Common myeloid progenitor, CD34-positive (primary cell): ENCODE data around the gene PRR35.

ENCODE experiments used
- CTCF ChIA-PET: fragments of 350-600 bp; sonication (Branson Sonifier 250); formaldehyde crosslinking; loops from one replicate; lab custom pipeline; 2021; ENCODE audit warnings: antibody characterized with exemption; lab: Charles Lee
- POLR2A ChIA-PET: fragments of 350-600 bp; sonication (Branson Sonifier 250); formaldehyde crosslinking; loops from one replicate; lab custom pipeline; 2021; ENCODE audit warnings: antibody characterized with exemption; lab: Charles Lee
- DNase-seq, 3 donors: peaks; one replicate each; pipeline versions ENCODE4 v3.0.0 to v3.0.0-alpha.2; 2013
- H3K27ac ChIP-seq, 2 experiments: 1 replicate in 1 of 2; 2 replicates in 1 of 2; pipeline ENCODE4 v1.7.0; 2013; ENCODE audit warnings: inconsistent platforms in 2 of 2, low read length in 2 of 2, mild to moderate bottlenecking in 2 of 2, low read depth in 1 of 2, moderate library complexity in 1 of 2; ENCODE audit not compliant: severe bottlenecking in 2 of 2, insufficient read depth in 1 of 2, poor library complexity in 1 of 2
- H3K27me3 ChIP-seq, 5 experiments: replicated peaks in 2 of 5; 1 replicate in 3 of 5; 2 replicates in 2 of 5; pipeline versions ENCODE4 v1.6.1 to v1.7.0; 2013; ENCODE audit warnings: low read length in 4 of 5, mild to moderate bottlenecking in 2 of 5, moderate library complexity in 2 of 5, inconsistent platforms in 1 of 5; ENCODE audit not compliant: insufficient read depth in 5 of 5, control insufficient read depth in 4 of 5
- H3K36me3 ChIP-seq, 4 experiments: 1 replicate in 2 of 4; 2 replicates in 2 of 4; pipeline versions ENCODE4 v1.6.1 to v1.7.0; 2013; ENCODE audit warnings: low read length in 3 of 4, control low read depth in 1 of 4, mild to moderate bottlenecking in 1 of 4; ENCODE audit not compliant: control insufficient read depth in 4 of 4, insufficient read depth in 4 of 4
- H3K4me1 ChIP-seq, 4 experiments: 1 replicate in 3 of 4; 2 replicates in 1 of 4; pipeline versions ENCODE4 v1.6.1 to v1.7.1; 2013; ENCODE audit warnings: low read length in 3 of 4, mild to moderate bottlenecking in 3 of 4, control low read depth in 1 of 4, inconsistent platforms in 1 of 4, moderate library complexity in 1 of 4; ENCODE audit not compliant: control insufficient read depth in 4 of 4, insufficient read depth in 4 of 4; ENCODE audit errors: control extremely low read depth in 1 of 4
- H3K4me3 ChIP-seq, 7 experiments: 1 replicate in 4 of 7; 2 replicates in 3 of 7; pipeline versions ENCODE4 v1.5.1 to v1.7.0; 2013; ENCODE audit warnings: mild to moderate bottlenecking in 7 of 7, low read length in 6 of 7, moderate library complexity in 6 of 7, inconsistent platforms in 2 of 7, low read depth in 2 of 7, control low read depth in 1 of 7; ENCODE audit not compliant: insufficient read depth in 4 of 7, control insufficient read depth in 1 of 7; ENCODE audit errors: extremely low read depth in 1 of 7
- H3K9me3 ChIP-seq, 5 experiments: 1 replicate in 4 of 5; 2 replicates in 1 of 5; pipeline versions ENCODE4 v1.6.1 to v1.7.1; 2013; ENCODE audit warnings: low read length in 4 of 5, mild to moderate bottlenecking in 2 of 5, inconsistent platforms in 1 of 5, low read depth in 1 of 5, moderate library complexity in 1 of 5; ENCODE audit not compliant: control insufficient read depth in 4 of 5, insufficient read depth in 2 of 5; ENCODE audit errors: control extremely low read depth in 1 of 5
- WGBS: methylation state at CpG from one replicate; pipeline ENCODE4 v1.1.5; 2013; ENCODE audit not compliant: insufficient coverage; 5-methylcytosine and 5-hydroxymethylcytosine counted together

Gene PRR35

GRCh38 chr16:557463-558297 is 2.5 kb upstream of the PRR35 start:
- POLR2A ChIA-PET = interaction anchor here (0.5 to 1.2 kb wide), 2 partner anchors 9 to 14 kb away, joined by 3 to 7 read pairs; no protein-coding TSS in a partner anchor
- H3K9me3 ChIP-seq = no peaks in the 10 kb centered on the region
- CTCF ChIA-PET = interaction anchor here (1.5 kb wide), 1 partner anchor 15 kb away, joined by 6 read pairs; no protein-coding TSS in a partner anchor
- no peak overlapping the region for H3K4me3 ChIP-seq
- 69% methylated on average over 19 of the region's 23 CpGs for WGBS
- H3K27ac ChIP-seq = no peak overlapping the region
- peaks cover 0 to 10% (median 2%) of the 10 kb centered on the region in 4 experiments for H3K36me3 ChIP-seq
- H3K4me1 ChIP-seq = peaks cover 0 to 25% (median 15%) of the 10 kb centered on the region in 4 experiments
- peaks cover 0 to 43% (median 9%) of the 10 kb centered on the region in 5 experiments for H3K27me3 ChIP-seq
- DNase-seq = peak in 2 of 3 donors; percentile 74 to 80

DNA sequence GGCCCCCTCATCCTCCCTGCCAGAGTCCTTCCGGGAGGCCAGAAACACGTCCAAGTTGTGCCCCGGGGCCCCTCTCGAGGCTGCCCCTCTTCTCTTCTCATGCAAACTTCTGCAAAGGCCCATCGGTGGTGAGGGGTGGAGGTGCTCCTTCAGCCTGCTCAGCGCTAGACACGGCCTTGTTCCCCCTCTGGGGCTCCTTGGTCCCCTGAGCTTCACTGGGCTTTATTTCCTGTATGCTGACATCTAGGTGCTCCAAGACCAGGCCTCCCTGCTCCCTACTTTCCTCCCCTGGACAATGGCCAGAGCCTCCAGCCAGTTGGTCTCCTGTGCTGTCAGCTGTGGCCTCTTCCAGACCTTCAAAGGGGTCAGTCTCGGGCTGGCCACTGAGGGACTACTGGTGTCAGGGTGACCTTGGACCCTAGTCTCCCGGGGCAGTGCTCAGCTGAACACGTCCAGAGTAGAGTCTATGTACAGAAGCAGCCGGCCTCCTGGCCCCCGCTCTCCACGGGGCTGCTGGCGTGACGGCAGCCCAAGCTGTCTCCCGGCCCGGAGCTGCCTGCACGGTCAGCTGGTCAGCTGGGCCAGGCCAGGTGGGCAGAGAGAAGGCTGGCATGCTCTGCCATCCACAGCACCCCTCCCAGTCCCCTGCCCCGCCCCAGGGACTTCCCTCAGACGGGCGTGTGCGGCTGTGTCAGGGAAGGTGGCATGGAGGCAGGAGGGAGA is 1.7 kb upstream of the PRR35 start:
- Histone ChIP-seq H3K27me3 (peaks cover 0 to 44% (median 9%) of the 10 kb centered on the region in 5 experiments), H3K9me3 (no peaks in the 10 kb centered on the region), H3K4me3 (no peak overlapping the region), H3K4me1 (peaks cover 0 to 25% (median 15%) of the 10 kb centered on the region in 4 experiments), H3K36me3 (peaks cover 0 to 6% (median 1%) of the 10 kb centered on the region in 4 experiments), H3K27ac (no peak overlapping the region)
- DNase-seq = no peak
- CTCF ChIA-PET = interaction anchor here (1.5 kb wide), 1 partner anchor 14 kb away, joined by 6 read pairs; no protein-coding TSS in a partner anchor
- 61% methylated on average over 20 of the region's 22 CpGs for WGBS
- POLR2A ChIA-PET = interaction anchor here (0.5 to 1.2 kb wide), 2 partner anchors 10 to 13 kb away, joined by 3 to 7 read pairs; no protein-coding TSS in a partner anchor

DNA sequence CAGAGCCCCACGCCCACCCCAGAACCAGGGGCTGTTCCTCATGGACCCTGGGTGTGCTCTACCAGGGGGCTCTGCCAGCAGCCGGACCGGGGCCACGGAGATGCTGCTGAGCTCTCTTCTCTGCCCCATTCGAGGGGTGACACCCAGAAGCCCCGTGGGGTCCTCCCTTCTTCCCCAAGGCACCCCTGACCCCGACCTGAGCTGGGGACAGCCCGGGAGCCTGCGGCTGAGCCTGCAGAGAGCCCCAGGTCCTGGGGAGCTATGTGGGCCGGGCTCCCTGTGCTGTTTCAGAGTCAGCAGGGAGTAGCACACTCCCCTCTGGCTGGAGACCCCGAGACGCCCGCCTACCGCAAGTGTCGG is 1.2 kb upstream of the PRR35 start:
- Histone ChIP-seq H3K27me3 (peaks cover 0 to 44% (median 9%) of the 10 kb centered on the region in 5 experiments), H3K4me3 (no peak overlapping the region)
- WGBS = 96% methylated on average over 10 of the region's 15 CpGs

DNA sequence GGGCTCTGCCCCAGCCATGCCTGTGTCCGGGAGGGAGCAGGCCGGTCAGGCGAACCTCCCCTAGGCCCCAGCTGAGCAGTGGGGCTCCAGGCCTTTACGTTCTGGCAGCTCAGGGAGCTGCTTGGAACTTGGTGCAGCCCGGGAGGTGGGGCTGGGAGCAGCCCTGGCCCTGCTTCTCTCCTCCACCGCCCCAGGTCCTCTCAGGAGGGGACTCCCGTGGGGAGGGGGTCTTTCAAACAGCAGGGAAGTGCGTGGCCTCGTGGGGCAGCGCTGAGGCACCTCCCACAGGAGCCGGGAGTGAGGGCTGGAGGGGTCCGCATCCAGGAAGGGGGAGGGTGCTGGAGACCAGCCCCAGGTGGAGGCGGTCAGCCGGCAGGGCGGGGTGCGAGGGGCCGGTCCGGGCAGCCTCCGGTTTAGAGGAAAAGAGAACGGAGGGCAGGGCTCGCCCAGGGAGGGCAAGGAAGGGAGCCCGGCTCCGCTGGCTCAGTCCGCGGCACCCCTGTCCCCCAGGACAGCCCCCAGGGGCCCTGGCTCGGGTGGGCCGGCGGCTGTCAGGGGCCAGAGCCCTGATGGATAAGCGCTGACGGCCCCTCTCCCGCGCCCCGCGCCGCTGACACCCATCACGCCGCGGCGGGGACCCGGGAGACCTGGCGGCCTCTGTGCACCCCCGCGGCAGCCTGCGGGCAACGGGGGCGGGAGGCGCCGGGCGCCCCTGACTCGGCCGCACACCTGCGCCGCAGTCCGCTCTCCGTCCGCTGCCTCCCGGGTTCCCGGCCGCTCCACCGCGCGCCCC is 587 bp upstream of the PRR35 start:
- DNase-seq = no peak
- peaks cover 0 to 25% (median 15%) of the 10 kb centered on the region in 4 experiments for H3K4me1 ChIP-seq
- H3K4me3 ChIP-seq = peak overlapping the region in 1 of 7 experiments; percentile 11
- no peaks in the 10 kb centered on the region for H3K9me3 ChIP-seq
- H3K36me3 ChIP-seq = no peaks in the 10 kb centered on the region
- ChIA-PET CTCF (no interaction called here), POLR2A (no interaction called here)
- 18% methylated on average over 39 of the region's 62 CpGs for WGBS
- H3K27me3 ChIP-seq = peaks cover 0 to 44% (median 9%) of the 10 kb centered on the region in 5 experiments
- no peak overlapping the region for H3K27ac ChIP-seq

More for the DNA sequence above, 1.2 kb upstream of the PRR35 start:
- Histone ChIP-seq H3K36me3 (peaks cover 0 to 2% (median 0%) of the 10 kb centered on the region in 4 experiments), H3K4me1 (peaks cover 0 to 25% (median 15%) of the 10 kb centered on the region in 4 experiments), H3K9me3 (no peaks in the 10 kb centered on the region), H3K27ac (no peak overlapping the region)
- no peak for DNase-seq
- ChIA-PET CTCF (interaction anchor here (1.5 kb wide), 1 partner anchor 13 kb away, joined by 6 read pairs; no protein-coding TSS in a partner anchor), POLR2A (interaction anchor here (1.2 kb wide), 1 partner anchor 10 kb away, joined by 3 read pairs; no protein-coding TSS in a partner anchor)

DNA sequence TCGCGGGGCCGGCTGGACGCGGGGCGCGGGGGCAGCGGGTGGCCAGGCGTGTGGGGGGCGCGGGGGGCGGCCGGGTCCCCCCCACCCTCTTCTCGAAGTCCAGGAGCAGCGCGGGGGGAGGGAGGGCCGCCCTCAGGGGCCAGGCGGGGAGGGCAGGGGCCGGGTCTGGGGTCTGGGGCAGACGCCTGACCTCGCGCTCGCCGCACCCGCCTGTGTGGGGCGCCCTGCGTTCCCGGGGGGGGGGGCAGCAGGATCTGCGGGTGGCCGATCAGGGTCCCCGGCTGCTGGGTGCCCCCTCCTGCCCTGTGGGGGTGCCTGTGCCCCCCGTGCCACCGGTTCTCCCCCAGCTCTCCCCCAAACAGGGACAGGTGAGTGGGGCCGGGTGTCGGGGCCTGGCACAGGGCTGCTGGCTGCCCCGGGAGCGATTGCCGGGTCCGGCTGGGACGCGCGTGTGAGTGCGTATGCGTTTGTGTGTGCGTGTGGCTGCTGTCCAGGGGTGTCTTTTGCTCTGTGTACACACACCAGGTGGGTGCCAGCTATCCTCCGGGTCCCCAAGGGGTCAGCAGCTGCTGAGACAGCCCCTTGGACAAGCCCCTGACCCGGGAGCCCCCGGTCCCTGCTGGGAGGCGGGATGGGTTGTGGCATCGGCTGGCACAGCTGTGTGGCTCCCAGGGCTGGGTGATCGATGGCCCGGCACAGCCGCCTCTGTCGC is 663 bp downstream of the PRR35 start:
- Histone ChIP-seq H3K4me1 (peaks cover 0 to 25% (median 19%) of the 10 kb centered on the region in 4 experiments), H3K4me3 (no peak overlapping the region), H3K27ac (no peak overlapping the region), H3K9me3 (no peaks in the 10 kb centered on the region), H3K36me3 (no peaks in the 10 kb centered on the region), H3K27me3 (peaks cover 0 to 44% (median 9%) of the 10 kb centered on the region in 5 experiments)
- CTCF ChIA-PET = interaction anchor here (0.6 kb wide), 1 partner anchor 314 kb away, joined by 3 read pairs; no protein-coding TSS in a partner anchor
- DNase-seq = no peak
- POLR2A ChIA-PET = no interaction called here
- 39% methylated on average over 20 of the region's 54 CpGs for WGBS

- Histone ChIP-seq H3K27ac (no peak overlapping the region), H3K9me3 (no peaks in the 10 kb centered on the region), H3K27me3 (peaks cover 0 to 44% (median 9%) of the 10 kb centered on the region in 5 experiments), H3K4me1 (peaks cover 0 to 31% (median 25%) of the 10 kb centered on the region in 4 experiments), H3K4me3 (no peak overlapping the region), H3K36me3 (no peaks in the 10 kb centered on the region)
- 87% methylated on average over 14 of the region's 15 CpGs for WGBS
- ChIA-PET POLR2A (no interaction called here), CTCF (no interaction called here)
- no peak for DNase-seq
Observed at GRCh38 chr16:561413-561794, 1.2 kb downstream of the PRR35 start.
